Right renal pelvis (tissue), 4 donors: Measurements from ENCODE around the gene ADAM15. TPM values are rescaled to one million over a fixed set of nuclear protein-coding genes. Genes with fewer than 3 reads are reported as not detected.

Experiments used
- DNase-seq, 4 donors: peaks; one replicate each; pipeline ENCODE4 v3.0.0-alpha.2; 2013; ENCODE audit warnings: low read depth in 4 of 4, low spot score in 3 of 4, missing footprints in 1 of 4
- polyA plus RNA-seq, 4 donors: library from polyadenylated mRNA; unstranded; fragments of 120-200 nt; gene quantifications; one replicate each; pipeline ENCODE4 v1.2.1, GENCODE V29; 2013; ENCODE audit not compliant: insufficient read length in 4 of 4

ADAM15 gene
- polyA plus RNA-seq, 4 donors = 42.9 to 63.4 (median 44.4) TPM

- DNase-seq = no peak
These were observed 39.0 kb upstream of the ADAM15 start for GRCh38 chr1:155012026-155012546.

DNA sequence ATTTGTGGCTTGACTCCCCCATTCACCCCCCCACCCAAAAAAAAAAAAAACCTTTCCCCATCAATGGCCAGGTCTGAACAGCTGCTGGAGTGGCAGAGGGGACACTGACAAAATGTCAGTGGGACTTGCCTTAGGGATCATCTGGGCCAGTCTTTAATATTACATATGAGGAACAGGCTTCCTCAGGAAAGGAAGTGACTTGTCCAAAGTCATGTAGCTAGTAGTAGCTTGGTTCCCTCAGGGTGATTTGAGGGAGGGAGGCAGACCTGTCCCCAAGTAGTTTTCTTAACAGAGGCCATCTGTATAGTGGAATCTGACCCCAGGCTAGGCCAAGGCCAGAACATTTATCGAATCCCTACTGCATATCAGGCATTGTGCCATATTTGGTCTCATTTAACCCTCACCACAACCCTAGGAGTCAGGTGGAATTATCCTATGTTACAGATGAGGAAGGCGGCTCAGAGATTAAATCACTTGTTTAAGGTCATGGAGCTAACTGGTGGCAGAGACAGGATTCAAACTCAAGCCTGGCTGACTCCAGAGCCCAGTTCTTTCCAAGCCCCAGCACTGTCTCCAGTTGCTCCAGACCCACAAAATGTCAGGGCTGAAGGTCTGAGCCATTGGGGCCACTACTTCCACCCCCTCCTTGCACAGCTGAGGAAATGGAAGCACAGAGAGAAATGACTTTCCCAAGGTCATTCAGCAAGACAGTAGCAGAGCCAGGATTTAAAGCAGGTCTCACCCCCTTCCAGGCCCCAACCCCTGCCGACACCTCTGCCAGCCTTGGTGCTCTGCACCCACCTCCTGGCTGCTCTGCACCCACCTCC lies 38.1 kb upstream of the ADAM15 start:
- no peak for DNase-seq

DNA sequence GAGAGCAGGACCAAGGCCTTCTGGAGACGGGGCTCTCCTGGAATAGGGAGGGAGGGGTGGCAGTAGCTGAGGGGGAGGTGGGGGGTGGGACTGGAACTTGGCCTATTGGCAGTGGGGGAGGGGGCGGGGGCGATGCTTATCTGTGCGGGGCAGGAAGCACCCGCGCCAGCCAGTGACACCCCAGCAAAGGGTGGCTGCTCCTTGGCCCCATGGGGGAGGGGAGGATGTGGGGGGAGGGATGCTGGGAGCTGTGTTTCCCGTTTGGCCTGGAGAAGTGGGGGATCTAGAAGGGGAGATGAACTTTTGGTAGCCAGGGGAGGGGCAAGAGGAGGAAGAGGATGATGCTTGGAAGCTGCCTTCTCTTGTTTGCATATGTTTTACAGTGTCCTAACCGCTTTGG lies 37.5 kb upstream of the ADAM15 start:
- DNase-seq = no peak

- no peak for DNase-seq
These were observed 36.2 kb upstream of the ADAM15 start for GRCh38 chr1:155014709-155015508.

DNA sequence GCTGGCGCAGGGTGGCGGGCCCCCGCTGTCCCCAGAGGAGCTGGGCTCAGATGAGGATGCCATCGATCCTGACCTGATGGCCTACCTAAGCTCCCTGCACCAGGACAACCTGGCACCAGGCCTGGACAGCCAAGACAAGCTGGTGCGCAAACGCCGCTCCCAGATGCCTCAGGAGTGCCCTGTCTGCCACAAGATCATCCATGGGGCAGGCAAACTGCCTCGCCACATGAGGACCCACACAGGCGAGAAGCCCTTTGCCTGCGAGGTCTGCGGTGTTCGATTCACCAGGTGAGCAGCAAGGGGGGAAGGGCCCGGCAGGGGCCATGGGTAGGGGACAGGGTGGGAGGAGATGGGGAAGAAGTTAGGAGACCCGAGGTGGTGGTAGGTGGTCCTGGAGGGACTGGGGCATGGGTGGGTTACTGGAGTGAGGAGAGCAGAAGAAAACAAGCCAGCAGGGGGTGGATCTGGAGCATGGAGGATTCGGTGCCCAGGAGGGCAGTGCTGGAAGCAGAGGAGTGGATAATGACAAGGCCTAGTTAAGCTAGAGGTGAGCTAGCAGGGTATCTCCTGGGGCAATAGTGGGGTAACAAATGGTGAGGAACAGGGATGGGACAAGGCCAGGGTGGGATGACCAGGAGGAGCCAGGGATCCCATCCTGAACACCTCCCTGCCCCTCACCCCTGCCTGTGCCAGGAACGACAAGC lies 35.4 kb upstream of the ADAM15 start:
- no peak for DNase-seq

DNA sequence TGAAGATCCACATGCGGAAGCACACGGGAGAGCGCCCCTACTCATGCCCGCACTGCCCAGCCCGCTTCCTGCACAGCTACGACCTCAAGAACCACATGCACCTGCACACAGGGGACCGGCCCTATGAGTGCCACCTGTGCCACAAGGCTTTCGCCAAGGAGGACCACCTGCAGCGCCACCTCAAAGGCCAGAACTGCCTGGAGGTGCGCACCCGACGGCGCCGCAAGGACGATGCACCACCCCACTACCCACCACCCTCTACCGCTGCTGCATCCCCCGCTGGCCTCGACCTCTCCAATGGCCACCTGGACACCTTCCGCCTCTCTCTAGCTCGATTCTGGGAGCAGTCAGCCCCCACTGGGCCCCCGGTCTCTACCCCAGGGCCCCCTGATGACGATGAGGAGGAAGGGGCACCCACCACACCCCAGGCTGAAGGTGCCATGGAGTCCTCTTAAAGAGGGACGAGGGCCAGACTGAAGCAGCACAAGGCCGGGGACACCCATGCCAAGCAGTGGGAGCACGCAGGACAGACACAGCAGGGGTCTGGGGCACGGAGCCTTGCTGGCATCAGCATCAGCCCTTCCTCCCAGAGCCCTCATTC lies 34.8 kb upstream of the ADAM15 start:
- no peak for DNase-seq

GRCh38 chr1:155017041-155017945 lies 33.8 kb upstream of the ADAM15 start:
- peak in 1 of 4 donors; percentile 78 for DNase-seq

GRCh38 chr1:155017946-155018316 lies 33.2 kb upstream of the ADAM15 start:
- no peak for DNase-seq

DNA sequence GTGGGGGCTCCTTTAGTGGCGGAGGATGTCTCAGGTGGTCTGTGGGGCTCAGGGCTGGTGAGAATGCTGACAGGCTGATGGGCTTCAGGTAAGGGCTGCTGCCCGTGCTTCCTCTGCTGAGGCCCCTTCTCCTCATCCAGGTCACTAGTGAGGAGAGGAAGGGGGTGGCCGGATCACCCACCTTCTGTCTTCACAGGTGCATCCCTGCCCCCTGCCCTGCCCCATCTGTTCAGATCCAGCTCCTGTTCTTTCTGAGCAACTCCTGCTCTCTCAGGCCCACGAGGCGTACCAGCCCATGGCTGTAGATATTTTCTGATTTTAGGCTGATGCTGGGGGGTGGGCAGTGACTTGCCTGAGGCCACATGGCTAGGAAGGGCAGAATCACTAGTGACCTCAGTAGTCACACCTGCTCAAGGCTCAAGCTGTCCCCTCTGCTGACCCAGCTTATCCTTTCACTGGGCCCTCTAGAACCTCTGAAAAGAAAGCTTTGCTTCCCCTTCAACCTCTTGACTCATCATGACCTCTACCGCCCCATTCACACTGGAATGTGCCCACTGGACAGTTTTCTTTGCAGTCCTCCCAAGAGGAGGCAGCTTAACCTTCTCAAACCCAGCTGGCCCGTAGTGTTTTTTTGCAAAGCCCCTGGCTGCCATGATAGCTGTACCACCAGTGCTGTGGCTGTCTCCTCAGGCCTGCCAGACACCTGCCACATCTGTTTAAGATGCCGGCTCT lies 32.3 kb upstream of the ADAM15 start:
- no peak for DNase-seq

DNA sequence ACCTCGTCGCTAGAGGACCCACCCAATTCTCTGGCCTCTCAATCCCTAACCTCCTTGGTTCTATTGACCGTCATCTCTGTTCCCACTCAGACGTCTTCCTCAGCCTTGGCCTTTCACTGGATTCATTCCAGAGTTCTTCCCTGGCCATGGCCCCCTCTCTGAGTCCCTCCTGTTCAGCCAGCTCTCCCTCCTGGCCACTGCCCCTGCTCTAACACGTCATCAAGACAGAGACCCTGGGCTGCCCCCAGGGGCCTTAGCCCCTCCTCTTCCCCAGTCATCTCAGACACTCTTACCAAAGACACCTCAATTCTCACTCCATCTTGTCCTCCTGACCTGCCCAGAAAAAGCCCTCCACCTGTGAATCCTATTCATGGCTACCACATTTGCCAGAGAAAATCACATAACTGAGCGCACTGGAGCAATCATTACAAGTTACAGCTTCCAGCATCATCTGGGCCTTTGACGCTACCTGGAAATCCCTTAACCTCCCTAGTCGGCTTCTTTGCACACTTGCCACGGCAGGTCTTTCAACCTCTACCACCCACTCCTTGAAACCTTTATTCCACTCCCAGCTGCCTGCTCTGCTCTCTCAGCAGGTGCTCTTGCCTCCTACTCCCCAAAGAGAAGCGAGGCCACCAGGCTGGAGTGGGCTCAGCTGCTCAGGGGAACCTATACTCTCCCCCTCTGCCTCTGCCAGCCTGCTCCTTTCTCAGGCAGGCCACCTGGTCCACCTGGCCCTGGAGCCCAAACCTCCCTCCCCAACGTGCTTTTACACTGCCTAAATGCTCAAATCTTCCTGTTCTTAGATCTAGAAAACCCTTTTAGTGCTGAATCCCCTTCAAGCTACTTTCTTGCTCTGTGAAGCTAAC lies 31.5 kb upstream of the ADAM15 start:
- DNase-seq = no peak

- no peak for DNase-seq
These were observed 28.8 kb upstream of the ADAM15 start for GRCh38 chr1:155022136-155022926.

GRCh38 chr1:155022927-155023236 lies 28.2 kb upstream of the ADAM15 start:
- DNase-seq = no peak

- no peak for DNase-seq
These were observed 27.5 kb upstream of the ADAM15 start for GRCh38 chr1:155023627-155024026.

- no peak for DNase-seq
These were observed 26.8 kb upstream of the ADAM15 start for GRCh38 chr1:155024315-155024714.

GRCh38 chr1:155026154-155026553 lies 25.0 kb upstream of the ADAM15 start:
- no peak for DNase-seq

- DNase-seq = no peak
These were observed 24.5 kb upstream of the ADAM15 start for GRCh38 chr1:155026588-155026987.

DNA sequence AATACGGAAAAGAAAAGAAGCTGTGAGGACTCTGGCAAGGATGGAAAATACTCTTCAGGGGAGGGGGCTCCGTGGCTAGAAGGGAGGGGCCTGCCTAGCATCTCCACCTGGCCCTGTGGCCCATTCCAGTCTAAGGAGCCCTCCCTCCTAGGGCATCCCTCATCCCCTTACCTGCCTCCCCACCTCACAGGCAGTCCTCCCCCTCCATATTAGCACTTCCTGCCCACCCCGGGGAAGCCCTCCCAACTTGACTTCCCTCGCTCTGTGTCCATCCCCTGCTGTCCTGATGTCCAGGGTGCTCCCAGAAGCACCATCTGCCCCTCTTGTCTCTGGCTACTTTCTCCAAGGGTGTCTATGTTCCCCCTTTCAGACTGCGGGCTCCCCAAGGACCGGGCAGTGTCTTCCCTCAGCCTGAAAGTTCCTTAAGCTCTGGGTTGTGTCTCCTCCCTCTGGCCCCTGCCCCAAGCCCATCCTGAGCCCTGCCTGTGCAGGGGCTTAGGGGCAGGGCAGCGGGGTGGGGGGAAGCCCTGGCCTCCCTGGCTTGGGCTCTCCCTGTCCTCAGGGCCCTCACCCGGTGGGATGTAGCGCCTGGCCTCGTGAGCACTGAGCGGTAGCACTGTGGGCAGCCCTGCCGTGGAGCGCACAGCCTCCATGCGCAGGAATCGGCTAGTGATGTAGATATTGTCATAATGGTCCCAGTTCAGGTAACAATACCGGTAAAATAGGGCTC lies 21.4 kb upstream of the ADAM15 start:
- DNase-seq = no peak
